HepG2 (cell line): ENCODE data around the gene SLC22A14. TPM values are rescaled to one million over a fixed set of nuclear protein-coding genes. Genes with fewer than 3 reads are reported as not detected.

Experiments
- KAT7 ChIP-seq: IDR thresholded peaks from 2 replicates; pipeline ENCODE4 v1.6.1; 2018; ENCODE audit warnings: borderline replicate concordance, missing compliant biosample characterization
- PTBP1 ChIP-seq: fragments of 200-400 bp; formaldehyde crosslinking; IDR thresholded peaks from 2 replicates; pipeline ENCODE4 v1.6.1; 2018; ENCODE audit warnings: low read length, low read depth; ENCODE audit not compliant: poor library complexity, severe bottlenecking
- ZNF557 ChIP-seq: sonication (generic); formaldehyde crosslinking; IDR thresholded peaks from 2 replicates; pipeline ENCODE4 v1.4.0; 2020; ENCODE audit warnings: missing genetic modification reagents
- polyA plus RNA-seq, 8 experiments: library from polyadenylated mRNA; depleted of rRNA in 3 of 8; stranded (reverse) in 7 of 8; unstranded in 1 of 8; fragments of >200 nt; fragmentation: Illumina TruSeq in 4 of 8; extraction: Trizol in 4 of 8; gene quantifications; 2 replicates each; pipeline versions ENCODE4 v1.2.1 to v1.2.3, GENCODE V29; 2011 to 2016; ENCODE audit warnings: low read depth in 4 of 8, missing spikeins in 1 of 8, mixed read lengths in 1 of 8; ENCODE audit not compliant: insufficient read depth in 1 of 8
- total RNA-seq, 5 experiments: library from RNA; depleted of rRNA; stranded (reverse); fragments of >200 nt; fragmentation: Illumina TruSeq; extraction: Trizol; gene quantifications; 2 replicates each; pipeline ENCODE4 v1.2.3, GENCODE V29; 2016; ENCODE audit warnings: low read depth in 1 of 5
- TF ChIP-seq, protein P1 (sequence below): IDR thresholded peaks from 2 replicates; pipeline ENCODE4 v1.6.1; 2016; ENCODE audit warnings: low read depth, missing genetic modification reagents, missing compliant biosample characterization
- TF ChIP-seq, protein P2 (sequence below): sonication (generic); formaldehyde crosslinking; IDR thresholded peaks from 2 replicates; pipeline ENCODE4 v1.4.0; 2020; ENCODE audit warnings: missing genetic modification reagents

Gene SLC22A14
- total and polyA plus RNA-seq, 2 of the 13 experiments (the other 11 are each of a cell fraction or from before 2014, with no cell fraction given), result 0.03 TPM; not detected in 1

DNA sequence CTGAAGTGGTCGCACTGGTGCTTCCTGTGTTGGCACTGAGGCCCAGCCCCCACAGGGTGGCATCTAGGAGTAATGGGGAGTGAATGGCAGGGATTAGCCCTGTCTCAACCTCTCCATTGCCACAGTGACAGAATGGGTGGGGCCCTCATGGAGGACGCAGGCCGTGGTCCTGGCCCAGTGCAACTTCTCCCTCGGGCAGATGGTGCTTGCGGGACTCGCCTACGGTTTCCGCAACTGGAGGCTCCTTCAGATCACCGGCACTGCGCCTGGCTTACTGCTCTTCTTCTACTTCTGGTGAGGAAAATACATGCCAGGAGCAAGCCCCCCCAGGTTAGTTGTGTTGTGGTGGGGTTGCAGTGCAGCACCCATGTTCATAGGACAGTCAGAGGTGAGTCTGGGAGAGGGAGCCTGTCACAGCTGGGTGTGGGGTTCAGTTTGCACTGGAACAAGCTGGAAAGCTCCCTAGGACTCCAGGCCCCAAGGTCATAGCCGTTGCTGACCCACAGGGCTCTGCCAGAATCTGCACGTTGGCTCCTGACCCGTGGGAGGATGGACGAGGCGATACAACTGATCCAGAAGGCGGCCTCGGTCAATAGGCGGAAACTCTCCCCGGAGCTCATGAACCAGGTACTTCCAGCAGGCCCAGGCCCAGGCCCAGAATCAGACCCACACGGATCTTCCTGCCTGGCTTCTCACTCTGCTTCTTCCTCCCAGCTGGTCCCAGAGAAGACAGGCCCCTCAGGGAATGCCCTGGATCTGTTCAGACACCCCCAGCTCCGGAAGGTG lies 7.0 kb upstream of the SLC22A14 start (continued):
- TF ChIP-seq, protein P1, sequence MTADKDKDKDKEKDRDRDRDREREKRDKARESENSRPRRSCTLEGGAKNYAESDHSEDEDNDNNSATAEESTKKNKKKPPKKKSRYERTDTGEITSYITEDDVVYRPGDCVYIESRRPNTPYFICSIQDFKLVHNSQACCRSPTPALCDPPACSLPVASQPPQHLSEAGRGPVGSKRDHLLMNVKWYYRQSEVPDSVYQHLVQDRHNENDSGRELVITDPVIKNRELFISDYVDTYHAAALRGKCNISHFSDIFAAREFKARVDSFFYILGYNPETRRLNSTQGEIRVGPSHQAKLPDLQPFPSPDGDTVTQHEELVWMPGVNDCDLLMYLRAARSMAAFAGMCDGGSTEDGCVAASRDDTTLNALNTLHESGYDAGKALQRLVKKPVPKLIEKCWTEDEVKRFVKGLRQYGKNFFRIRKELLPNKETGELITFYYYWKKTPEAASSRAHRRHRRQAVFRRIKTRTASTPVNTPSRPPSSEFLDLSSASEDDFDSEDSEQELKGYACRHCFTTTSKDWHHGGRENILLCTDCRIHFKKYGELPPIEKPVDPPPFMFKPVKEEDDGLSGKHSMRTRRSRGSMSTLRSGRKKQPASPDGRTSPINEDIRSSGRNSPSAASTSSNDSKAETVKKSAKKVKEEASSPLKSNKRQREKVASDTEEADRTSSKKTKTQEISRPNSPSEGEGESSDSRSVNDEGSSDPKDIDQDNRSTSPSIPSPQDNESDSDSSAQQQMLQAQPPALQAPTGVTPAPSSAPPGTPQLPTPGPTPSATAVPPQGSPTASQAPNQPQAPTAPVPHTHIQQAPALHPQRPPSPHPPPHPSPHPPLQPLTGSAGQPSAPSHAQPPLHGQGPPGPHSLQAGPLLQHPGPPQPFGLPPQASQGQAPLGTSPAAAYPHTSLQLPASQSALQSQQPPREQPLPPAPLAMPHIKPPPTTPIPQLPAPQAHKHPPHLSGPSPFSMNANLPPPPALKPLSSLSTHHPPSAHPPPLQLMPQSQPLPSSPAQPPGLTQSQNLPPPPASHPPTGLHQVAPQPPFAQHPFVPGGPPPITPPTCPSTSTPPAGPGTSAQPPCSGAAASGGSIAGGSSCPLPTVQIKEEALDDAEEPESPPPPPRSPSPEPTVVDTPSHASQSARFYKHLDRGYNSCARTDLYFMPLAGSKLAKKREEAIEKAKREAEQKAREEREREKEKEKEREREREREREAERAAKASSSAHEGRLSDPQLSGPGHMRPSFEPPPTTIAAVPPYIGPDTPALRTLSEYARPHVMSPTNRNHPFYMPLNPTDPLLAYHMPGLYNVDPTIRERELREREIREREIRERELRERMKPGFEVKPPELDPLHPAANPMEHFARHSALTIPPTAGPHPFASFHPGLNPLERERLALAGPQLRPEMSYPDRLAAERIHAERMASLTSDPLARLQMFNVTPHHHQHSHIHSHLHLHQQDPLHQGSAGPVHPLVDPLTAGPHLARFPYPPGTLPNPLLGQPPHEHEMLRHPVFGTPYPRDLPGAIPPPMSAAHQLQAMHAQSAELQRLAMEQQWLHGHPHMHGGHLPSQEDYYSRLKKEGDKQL, result no peak
- no peak for TF ChIP-seq PTBP1
- TF ChIP-seq, protein P2, sequence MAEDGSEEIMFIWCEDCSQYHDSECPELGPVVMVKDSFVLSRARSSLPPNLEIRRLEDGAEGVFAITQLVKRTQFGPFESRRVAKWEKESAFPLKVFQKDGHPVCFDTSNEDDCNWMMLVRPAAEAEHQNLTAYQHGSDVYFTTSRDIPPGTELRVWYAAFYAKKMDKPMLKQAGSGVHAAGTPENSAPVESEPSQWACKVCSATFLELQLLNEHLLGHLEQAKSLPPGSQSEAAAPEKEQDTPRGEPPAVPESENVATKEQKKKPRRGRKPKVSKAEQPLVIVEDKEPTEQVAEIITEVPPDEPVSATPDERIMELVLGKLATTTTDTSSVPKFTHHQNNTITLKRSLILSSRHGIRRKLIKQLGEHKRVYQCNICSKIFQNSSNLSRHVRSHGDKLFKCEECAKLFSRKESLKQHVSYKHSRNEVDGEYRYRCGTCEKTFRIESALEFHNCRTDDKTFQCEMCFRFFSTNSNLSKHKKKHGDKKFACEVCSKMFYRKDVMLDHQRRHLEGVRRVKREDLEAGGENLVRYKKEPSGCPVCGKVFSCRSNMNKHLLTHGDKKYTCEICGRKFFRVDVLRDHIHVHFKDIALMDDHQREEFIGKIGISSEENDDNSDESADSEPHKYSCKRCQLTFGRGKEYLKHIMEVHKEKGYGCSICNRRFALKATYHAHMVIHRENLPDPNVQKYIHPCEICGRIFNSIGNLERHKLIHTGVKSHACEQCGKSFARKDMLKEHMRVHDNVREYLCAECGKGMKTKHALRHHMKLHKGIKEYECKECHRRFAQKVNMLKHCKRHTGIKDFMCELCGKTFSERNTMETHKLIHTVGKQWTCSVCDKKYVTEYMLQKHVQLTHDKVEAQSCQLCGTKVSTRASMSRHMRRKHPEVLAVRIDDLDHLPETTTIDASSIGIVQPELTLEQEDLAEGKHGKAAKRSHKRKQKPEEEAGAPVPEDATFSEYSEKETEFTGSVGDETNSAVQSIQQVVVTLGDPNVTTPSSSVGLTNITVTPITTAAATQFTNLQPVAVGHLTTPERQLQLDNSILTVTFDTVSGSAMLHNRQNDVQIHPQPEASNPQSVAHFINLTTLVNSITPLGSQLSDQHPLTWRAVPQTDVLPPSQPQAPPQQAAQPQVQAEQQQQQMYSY (CRISPR knock-in tag), result no peak
- TF ChIP-seq KAT7 (CRISPR knock-in tag), result no peak
- no peak for TF ChIP-seq ZNF557 (CRISPR knock-in tag)
